Cerebellar nuclear complex (tissue), 1 donor: ENCODE results near the gene NLGN1.
A peak's percentile ranks its signal among the peaks of the same experiment; 100 is the strongest.

Experiments
- DNase-seq, 2 experiments: peaks; one replicate each; lab custom pipeline; 2025; lab: John Stamatoyannopoulos, UW

NLGN1 gene

DNA sequence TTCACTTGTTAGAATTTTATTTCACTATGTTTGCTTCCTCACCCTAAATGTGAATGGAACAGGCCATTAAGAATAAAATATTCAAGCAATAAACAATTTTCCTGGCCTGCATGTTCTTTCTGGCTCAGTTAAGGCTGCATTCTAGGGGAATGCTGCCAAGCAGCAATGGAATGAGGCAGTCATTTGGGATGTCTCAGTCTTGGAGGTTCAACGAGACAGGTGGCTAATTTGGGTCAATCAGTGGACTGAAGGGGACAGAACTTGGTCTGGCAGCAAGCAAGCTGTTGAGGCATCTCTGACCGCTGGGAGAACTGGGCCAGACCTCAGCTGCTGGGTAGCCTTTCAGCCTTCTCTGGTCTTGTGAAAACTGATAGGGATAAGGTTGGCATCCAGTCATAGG is 241.6 kb downstream of the NLGN1 start:
- peak; percentile 62 to 92 for DNase-seq

DNA sequence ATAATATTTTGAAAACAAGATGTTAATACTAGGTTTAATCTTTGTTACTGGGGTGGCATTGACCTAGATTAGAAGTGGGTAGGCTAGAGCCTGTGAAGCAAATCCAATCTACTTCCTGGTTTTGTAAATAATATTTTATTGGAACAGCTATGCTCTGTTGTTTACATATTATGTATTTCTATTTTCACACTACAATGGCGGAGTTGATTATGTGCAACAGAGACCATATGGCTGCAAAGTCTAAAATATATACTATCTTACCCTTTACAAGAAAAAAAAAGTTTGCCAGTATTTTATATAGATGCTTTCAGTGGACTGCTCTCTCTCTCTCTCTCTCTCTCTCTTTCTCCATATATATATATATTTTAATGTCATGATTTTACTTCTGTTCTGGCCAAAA is 244.2 kb downstream of the NLGN1 start:
- DNase-seq: no peak

DNA sequence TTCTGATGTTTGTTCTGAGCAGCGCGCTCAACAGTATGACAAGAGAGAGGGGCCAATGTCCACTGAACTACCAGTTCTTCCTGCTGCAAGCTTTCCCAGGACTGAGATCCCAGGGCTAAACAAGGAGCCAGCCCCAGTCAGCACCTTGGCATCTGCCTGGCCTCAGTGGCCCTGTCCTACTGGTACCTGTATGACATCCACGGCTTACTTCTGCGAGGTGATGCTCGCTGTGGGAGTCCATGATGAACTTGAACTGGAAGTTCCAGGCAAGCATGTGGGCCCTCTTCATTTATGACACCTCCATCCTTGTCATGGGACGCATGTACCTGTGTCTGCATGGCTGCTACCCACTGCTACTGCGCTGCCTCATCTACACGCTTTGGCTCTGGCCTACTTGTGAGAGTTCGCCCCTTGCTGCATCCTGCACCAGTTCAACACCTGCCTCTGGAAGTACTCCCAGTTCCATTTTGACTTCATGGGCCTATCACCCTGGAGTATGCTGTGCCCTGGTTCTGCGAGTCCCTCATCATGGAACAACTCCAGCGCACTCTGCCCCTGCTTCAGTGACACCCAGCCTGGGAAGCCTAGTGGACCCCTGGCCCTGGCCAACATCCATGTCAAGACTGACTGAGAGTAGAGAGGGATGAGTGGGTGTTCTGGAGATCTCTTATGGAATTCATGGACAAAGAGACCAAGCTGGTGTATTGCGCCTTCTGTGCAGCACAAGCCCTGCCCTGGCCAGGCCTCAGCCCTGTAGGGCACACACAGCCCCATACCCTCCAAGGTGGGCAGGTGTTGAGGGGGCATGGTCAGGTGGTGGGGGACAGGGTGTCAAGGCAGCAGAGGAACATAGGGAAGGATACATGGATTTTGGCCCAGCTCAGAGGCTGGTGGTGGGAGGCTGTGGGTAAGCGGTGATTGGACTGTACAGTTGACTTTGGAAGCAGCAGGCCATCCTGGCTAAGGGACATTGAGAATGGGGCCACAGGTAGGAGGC is 246.8 kb downstream of the NLGN1 start:
- DNase-seq: no peak

DNA sequence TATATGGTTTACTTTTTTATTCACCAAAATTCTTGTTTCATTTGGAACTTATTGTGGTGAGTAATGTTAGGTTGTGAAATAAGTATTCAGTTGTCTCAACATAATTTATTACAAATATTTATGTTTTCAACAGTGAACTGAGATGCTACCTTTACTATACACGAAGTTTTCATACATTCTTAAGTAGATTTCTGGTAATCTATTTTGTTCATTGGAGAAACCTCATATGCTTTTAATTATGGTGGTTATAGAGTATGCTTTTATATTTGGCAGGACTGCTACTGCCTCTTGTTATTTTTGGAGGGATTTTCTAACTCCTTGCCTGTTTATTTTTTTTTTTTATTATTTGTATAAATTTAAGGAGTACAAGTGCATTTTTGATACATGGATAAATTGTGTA is 253.1 kb downstream of the NLGN1 start:
- DNase-seq: no peak

DNA sequence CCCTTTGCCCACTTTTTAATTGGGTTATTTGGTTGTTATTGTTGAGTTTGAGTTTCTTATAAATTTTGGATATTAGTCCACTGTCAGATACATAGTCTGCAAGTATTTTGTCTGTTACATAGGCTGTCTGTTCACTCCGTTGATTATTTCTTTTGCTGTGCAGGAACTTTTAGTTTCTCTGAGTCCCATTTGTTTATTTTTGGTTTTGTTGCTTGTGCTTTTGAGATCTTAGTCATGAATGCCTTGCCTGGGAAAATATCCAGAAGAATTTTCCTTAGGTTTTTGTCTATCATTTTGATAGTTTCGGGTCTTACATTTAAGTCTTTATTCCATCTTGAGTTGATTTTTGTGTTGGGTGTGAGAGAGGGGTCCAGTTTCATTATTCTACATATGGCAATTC is 254.5 kb downstream of the NLGN1 start:
- DNase-seq: no peak

DNA sequence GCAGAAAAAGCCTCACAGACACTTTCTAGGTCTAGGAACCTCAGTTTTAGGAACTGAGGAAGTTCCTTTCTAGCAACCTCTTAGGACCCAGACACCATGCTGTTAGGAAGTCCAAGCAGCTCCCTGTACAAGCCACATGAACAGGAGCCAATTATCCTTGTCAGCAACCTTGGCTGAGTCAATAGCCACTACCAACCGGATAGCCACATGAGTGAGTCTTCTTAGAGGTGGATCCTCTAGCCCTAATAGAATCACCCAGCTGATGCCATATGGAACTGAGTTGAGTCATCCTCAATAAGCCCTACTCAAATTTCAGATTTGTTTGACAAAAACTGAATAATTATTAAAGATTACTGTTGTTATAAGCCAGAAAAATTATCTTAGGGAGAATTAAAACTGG is 256.2 kb downstream of the NLGN1 start:
- no peak for DNase-seq

DNA sequence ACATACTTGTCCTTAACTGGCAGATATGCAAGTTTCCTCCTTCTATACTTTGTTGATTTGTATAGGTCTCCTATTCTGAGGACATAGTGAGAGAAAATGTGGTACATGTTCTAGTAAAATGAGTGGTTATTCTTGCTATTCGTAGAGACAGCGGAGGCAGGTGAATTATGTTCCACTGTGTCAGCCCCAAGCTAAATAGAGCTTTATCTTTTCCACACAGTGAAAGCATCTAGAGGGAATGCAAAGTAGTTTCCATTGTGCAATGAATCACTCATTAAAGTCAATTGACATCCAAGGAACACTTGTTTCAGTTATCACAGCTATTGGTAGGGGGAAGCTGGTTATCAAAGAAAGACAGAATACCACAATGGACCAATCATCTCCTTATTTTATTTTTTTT is 262.4 kb downstream of the NLGN1 start:
- DNase-seq: no peak

DNA sequence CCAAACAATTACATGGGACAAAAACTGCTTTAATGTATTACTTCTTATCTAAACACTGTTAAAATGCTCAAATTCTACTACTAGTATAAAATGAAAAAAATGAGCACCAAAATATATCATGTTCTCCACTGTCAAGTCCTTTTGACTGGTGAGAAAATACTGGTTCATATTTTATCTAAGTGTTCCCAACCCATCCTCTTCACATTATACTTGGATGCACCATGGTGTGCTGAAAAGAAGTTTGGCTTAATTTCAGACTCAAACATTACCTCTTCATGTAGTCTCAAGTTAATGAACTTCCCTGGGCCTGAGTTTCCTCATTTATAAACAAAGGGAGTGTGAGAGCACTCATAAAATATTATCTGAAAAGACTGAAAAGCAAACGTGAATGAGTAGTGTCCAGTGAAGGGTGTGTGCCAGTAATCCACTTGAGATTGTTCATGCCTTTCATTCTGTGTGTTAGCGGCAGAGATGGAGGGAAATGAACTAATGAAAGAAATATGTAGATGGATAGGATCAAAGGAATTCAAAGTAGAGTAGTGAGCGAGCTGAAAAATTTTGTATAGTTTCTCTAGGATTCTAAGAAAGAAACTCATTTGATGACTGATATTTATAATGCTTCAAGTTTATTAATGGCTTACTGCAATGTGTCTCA is 263.2 kb downstream of the NLGN1 start:
- DNase-seq: no peak

DNA sequence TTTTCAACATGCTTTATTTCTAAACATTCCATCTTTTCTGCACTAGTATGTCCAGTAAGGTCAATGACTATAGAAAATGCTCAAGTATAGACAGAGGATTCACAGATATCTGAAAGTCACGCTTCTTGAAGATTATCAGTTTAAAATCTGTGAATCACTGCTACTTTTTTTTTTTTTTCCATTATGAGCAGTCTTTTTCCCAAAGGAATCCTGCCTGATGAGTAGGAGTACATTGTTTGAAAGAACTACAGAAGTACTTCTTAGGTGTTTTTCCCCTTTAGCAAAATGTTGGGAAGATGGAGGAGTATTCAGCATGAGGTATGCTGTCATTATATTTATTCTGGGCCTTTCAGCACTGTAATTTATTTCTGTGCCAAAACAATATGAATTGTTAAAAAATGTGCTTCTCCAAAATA is 266.2 kb downstream of the NLGN1 start:
- DNase-seq: no peak

DNA sequence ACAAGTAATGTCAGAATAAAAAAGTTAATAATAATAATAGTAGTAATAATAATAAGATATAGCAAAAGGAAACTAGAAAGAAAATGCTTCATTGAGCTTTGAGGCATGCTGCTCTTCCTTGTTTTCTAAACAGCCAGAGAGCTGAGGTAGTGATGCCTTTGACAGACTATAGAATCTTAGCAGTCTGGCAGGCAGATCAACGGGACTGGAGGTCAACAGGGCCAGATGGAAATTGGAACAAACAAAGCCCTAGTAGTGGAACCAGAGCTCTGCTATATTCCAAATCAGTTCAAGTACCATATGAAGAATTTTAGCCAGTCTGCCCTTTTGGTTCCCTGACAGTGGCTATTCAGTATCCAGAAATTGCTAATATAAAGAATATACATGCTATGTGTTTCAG is 278.6 kb downstream of the NLGN1 start:
- no peak for DNase-seq

DNA sequence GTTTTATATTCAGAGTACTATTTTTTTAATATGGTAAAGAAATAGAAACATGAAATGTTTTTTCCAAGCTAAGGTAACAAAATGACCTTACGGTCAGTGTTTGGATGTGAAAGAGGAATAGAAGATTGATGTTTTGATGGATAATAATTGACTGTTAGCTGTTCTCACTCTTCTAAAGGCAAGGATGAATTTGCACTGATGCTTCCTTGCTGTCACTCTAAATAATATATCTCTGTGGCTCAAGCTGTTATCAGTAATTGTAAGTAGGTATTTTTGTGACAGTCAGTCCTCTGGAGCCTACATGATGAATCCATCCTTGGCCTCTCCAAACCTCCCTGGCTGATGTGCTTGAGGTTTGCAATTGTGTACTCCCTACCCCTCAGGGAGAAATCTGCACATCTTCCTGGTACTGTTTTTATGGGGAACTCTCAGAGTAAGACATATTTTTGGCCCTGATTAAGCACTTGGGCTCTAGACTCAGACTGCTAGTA is 283.7 kb downstream of the NLGN1 start:
- DNase-seq: no peak

DNA sequence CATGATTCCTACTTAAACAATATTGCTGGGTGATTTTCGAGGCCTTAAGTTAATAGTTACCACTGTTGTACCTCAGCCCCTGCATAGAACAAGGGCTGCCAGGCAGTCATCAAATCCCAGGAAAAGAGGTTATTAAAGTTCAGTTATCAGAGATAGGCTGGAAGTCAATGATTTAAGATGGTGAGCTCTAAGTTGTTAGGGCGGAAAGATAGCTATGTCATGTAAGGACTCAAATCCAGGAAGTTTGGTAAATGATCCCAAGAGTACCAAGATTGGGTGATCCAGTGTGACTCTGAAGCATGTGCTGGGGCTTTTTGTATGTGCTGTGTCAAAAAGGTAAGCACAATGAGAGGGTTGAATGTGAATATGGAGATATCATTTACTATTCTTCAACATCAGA is 287.9 kb downstream of the NLGN1 start:
- DNase-seq: no peak

DNA sequence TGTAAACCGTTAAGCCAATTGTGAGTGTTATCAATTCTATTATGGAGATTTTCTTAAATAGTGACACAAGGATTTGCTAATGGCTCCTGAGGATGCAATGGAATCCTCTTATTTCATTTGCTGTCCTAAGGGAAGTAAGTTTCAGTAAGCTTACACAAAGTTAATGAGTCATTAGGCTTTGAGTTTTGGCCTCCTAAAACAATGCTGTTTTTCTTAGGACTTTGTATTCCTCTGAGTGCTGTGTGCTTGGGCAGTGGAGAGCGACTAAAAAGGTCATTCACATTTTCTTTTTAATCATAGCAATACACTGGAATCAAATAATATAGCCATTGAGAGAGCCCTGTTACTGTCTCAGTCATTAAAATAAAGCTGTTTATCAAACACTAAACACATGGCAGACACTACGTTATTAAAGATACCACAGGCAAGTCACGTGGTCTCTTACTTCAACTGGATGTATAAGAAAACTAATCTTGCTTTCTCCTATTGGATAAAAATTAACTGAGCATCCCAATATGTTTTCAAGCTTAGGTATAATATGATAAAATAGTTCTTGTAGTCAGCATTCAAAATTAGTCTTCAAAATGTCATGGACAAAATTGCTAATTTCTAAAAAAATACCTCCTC is 290.8 kb downstream of the NLGN1 start:
- no peak for DNase-seq

DNA sequence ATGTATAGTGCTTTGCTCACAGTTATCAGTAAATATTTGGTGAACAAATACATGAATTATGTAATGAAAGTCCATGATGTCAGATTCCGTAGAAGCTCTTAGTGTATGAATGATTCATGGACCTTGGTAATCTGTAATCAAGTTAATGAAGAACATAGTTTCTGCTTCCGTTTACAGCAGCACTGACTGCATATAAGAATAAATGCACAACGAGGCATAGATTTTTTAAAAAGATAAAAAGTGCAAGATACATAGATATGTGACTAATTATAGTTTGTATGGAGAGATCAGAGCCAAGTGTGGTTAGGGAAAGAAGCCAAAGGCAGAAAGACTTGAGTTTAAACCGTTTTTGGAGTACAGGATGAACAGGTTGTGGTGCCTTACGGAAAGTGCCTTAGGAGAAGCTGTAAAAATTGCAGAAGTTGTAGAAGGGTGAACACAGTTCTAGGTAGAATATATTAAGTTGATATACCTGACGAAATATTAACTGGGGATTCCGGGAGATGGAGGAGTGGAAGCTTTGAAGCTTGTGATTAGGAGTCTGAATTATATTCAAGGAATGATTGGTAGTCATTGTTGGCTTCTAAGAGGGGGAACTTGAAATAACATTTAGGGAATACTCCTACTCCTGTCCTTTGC is 293.1 kb downstream of the NLGN1 start:
- DNase-seq: no peak

DNA sequence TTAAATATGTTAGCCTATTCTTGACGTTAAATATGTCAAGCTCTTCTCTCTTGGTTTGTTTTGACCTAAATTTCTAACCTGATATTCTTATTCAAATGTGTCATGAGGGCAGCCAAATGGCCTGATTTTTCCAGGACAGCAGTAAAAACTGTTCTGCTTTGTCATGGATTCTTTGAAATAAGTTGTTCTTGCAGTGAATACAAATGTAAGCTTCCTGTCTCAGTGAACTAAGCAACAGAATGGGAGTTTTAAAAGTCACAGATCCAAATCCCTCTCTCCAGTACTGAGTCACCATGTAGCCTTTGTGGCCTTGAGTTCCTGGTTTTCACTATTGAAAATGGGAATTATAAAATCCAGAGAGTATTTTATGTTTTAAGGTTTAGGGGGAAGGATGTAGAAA is 301.8 kb downstream of the NLGN1 start:
- DNase-seq: no peak

DNA sequence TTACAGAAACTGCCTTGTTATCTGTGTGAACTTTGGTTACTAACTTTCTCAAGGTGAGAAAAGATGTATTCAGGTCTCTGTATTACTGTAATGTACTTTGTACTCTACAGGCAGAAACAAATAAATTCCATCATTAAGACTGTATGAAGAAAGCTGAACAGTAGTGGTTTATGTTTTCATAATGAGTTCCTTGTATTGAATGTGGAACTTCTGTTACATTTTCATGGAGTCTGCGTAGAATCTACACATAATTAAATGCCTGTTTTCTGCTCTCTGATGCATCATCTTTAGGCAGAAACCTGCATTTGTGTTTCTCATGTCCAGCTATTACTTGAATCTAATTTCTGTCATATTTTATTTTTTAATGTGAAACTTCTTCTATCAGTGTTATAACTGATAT is 302.8 kb downstream of the NLGN1 start:
- DNase-seq: no peak

DNA sequence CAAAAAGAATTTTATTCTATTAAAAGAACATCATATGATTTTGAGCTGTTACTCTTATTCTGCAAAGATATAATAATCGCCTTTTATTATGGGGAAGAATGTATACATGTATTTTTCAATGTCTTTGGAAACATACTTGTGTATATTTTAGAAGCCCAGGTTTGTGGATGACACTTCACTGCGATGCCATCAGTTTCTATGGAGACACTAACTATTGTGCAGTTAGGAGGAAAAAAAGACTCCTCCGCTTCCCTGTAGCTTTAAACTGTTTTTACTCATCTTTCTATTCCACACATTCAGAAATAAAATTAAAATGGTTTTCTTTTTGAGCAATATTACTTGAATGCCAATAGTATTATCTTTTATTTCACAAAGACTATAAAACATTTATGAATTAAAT is 305.0 kb downstream of the NLGN1 start:
- DNase-seq: no peak

DNA sequence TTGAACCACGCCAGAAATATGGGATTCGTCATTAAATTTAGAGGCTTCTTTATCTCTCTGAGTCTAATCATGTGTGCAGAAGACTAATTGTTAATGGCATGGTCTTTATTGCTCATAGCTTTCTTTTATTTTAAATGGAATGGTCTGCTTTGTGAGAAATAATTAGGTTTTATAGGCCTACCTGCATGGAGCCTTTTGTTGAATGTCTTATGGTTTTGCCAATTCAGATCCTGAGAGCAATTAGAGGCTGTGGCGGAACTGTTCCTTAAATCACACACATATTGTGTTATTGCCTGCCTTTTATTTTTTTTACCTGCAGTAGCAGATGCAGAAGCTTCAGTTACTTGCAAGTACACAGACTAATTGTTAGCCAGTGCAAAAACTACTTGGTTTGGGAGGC is 306.2 kb downstream of the NLGN1 start:
- no peak for DNase-seq

DNA sequence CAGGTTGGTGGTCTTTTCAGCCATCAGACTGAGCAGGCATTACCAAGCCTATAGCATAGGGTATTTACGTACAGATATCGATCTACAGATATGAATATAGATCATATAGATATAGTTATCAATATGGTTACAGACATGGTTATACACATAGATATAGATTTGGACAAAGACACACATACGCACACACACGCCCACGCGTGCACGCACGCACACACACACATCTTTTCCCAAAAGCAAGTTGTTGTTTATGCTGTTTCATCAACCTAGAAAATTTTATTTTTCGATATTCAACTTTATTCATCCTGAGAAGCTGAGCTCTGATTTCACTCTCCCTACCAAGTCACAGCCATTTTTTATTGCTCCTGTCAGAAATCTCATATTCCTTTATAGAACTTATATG is 309.1 kb downstream of the NLGN1 start:
- no peak for DNase-seq

DNA sequence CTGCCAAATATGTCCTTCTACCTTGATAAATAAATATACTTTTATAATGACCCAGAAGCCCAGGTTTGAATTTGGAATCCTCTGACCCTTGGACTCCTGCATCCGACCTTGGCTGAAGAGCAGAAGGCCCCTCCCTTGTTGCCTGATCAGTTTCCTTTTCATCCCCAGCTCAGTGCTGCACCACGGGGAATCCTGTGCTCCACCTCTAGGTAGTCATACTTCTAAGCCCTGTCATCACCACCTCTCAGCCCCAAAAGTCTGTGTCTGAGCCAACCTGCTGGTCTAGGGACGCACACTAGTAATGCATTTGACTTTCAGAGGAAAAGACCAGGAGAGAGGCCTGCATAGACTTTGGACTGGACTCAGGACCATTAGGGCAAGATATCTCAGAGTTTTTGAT is 310.6 kb downstream of the NLGN1 start:
- no peak for DNase-seq

DNA sequence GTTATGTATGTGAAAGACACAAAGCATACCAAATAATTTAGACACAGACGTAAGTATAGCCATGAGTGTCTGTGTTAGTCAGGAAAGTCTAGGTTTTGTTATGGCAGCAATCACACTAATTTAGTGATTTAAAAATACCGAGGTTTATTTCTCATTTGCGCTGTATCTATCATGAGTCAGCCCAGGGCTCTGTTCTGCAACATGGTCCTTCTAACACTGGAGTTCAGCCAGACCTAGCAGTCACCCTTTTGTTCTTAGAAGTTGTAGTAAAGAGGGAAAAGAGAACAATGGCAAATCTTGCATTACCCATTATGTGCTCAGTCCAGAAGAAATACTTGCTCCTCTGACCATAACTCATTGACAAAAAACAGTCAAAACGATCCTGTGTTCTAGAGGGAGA is 311.5 kb downstream of the NLGN1 start:
- no peak for DNase-seq

DNA sequence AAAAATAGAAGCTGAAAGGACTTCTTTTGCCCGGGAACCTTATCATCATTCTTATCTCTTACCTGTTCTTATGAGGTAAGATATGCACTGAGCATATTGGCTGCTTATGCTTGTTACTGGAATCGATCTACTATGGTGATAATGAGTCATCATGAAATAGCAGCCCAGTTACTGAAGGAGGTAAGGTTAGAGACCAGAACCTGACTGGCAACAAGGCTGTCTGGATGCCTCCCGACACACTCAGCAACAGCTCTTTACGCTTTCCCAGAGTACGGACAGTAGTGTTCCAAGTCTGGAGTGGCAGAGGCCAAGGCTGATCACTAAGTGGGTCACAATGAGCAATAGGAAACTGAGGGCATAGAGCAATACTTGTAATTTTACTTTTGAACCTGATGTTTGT is 314.1 kb downstream of the NLGN1 start:
- DNase-seq: no peak
